Measurements from ENCODE around the gene UGT3A1.
"Not testable (repeated sequence)": the region's sequence is repeated elsewhere in the genome, so short reads cannot be mapped to it uniquely, and the experiment has no call there.

The UGT3A1 gene

DNA sequence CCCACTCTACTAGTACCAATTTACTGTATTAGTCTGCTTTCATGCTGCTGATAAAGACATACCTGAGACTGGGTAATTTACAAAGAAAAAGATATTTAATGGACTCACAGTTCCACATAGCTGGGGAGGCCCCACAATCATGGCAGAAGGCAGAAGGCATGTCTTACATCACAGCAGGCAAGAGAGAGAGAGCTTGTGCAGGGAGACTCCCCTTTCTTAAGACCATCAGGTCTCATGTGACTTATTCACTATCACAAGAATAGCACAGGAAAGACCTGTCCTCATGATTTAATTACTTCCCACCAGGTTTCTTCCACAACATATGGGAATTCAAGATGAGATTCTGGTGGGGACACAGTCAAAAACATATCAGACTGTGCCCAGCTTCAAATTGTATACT lies 11.5 kb downstream of the UGT3A1 start:
- DNase-seq: no peak

GRCh38 chr5:35976859-35977258 lies 14.3 kb downstream of the UGT3A1 start:
- DNase-seq: not testable (repeated sequence)

GRCh38 chr5:35974570-35974969 lies 16.6 kb downstream of the UGT3A1 start:
- DNase-seq: no peak

- no peak for DNase-seq
These were observed 19.3 kb downstream of the UGT3A1 start for GRCh38 chr5:35971878-35972210.

DNA sequence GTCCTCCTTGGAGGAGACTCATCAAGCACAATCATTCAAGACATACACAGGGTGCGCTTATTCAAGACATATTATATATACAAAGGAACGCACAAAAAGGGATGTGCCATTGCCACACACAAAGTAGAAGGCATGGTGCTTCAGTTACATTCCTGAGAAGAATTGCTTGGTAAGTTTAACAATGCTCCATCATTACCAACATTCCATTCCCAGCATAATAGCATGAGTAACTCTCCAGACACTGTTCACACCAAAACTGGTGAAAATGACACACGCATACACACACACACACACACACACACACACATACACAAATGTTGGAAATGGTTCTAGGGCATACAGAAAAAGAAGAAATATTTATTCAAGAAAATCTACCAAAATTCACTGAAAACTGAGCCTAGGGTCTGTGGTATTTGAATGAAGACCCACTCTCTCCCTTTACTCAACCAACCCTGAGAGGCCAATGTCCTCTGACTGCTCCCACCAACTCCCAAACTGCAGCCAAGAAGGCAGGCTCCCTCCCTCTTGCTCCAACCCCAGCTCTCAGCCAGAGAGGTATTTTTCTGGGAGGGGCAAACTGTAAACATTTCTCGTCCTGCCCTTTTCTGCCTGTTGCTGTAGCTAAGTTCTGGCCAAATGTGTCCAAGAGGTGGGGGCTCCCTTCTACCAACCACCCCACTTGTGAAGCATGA lies 19.9 kb downstream of the UGT3A1 start:
- no peak for DNase-seq

DNA sequence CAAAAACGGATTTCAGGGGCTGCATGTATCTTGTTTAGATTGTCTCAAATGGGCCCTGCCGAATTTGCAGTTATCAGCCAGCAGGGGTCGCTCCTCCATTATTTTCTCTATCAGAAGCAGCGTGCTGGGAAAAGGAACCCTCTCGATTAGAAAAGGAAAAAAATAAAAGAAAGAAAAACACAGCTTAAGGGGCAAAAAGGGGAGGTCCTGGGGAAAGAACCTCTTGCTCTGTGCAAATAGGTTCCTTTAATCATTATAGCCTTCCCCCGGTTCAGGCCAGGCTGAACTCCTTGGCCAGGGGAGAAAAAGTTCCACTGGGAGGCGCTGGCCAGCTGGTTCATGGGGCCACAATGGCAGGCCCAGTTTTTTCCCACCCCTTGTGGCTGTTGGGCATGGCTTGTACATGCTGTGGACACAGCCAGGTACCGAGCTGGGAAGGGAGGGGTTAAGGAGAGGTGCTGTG lies 27.8 kb downstream of the UGT3A1 start:
- DNase-seq: no peak

- no peak for DNase-seq
These were observed 30.9 kb downstream of the UGT3A1 start for GRCh38 chr5:35960328-35960727.

DNA sequence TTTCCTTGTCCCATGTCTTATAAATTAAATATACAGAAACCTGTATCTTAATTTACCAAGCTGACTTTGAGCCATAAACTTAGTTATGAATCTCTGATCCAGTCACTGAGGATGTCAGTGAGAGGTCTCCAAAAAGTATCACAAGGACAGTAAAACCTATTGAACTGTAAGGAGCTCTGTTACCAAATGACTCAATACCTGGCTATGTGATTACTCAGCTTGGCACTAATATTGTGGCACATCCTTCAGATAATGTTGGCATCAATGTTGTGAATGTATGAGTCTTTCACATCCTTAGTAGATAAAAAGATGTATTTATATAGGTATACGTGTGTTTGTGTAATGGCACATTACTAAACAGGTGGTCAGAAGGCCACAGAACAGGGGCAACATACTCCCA lies 34.8 kb downstream of the UGT3A1 start:
- DNase-seq: no peak

DNA sequence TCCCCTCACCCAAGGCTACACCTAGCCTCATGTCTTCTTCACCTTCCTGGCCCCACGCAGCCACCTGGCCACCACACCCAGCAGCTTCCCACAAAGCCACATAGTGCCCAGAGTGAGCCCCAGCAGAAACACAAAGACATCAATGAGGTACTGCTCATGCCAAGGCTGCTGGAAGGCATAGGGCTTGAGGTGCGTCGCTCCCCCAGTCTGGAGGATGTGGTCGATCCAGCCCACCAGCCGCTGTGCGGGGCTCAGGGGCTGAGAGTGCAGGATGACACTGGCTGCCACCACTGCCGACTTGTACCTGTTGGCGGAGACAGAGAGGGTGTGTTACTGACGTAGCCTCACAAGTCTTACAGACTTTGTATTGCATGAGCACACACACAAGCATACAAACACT lies 37.0 kb downstream of the UGT3A1 start:
- DNase-seq: no peak

DNA sequence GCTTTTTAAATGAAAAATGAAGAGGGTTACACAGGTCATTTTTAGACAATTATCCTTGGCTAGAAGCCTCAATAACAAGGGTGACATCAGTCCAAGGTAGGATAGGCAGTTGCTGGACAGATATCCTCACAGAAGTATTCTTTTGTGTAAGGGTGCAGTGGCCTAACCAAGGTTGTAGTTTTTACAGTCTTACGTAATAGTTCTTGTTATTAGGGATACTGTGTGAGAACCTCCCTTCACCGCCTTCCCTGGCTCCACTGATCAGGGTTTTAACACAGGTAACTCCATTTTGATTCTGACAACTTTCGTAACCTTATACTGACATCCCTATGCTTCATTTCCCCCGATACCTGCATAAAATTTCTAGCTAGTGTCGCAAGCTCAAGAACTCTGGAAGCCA lies 44.1 kb downstream of the UGT3A1 start:
- no peak for DNase-seq

- DNase-seq: no peak
These were observed 51.6 kb downstream of the UGT3A1 start for GRCh38 chr5:35939639-35940038.

GRCh38 chr5:35938568-35939227 lies 52.5 kb downstream of the UGT3A1 start, which contains the start of gene CAPSL:
Gene CAPSL, minus strand, starts transcription at chr5:35938622. Its CDS starts 17,502 bp downstream, at chr5:35921120.
- no peak for DNase-seq

GRCh38 chr5:35926389-35927051 lies 64.7 kb downstream of the UGT3A1 start:
- DNase-seq: peak; percentile 60

DNA sequence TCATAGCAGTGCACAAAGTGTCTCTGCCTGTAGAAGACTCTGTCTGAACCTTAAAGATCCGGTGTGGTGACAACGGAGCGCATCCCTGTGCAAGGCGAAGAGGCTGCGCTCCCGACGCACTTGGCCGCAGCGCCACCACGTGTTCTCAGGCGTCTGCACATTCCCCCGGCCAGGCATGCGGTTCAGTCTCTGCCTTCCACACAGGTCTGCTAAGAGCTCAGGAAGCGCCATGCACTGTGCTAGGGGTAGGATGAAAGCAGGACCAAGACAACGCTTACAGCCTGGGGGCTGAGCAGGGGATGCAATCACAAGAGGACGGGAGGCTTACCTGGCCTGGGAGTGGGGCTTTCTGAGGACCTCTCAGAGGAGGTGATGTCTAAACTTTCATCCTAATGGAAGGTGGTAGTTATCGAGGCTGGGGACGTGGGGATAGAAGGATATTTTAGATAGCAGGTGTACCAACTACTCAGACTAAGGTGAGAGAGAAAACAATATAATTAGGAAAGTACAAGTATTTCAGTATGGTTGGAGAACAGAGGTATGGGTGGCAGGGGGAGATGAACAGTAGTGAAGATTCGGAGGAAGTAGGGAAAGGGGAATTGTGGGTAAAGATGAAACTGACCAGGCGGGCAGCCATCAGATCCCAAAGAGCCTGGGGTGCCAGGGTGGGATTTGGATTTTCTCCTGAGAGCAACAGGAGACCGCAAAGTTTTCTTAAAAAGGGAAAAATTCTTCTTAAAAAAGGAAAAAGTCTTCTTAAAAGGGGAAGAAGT lies 66.1 kb downstream of the UGT3A1 start:
- DNase-seq: peak; percentile 71

GRCh38 chr5:35924122-35924949 lies 66.9 kb downstream of the UGT3A1 start:
- no peak for DNase-seq

- DNase-seq: no peak
These were observed 68.7 kb downstream of the UGT3A1 start for GRCh38 chr5:35922468-35922867.

DNA sequence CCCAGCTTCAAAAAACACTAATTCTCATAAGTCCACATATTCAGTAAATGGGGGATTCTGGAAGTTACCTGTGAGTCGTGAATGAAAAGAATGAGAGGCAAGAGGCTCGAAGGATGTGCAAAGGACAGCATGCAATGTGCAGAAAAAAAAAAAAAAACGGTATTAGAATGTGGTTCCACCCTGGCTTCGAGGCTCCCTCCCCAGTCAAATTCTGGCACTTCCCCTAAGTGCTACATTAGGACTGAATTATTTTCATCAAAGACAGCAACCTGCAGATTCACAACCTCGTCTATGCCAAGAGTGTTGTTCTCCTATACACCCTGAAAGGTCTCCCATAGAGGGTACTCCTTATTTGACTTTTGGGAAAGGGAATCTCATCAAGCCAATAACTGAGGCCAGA lies 69.3 kb downstream of the UGT3A1 start:
- DNase-seq: no peak

GRCh38 chr5:35920890-35921289 lies 70.3 kb downstream of the UGT3A1 start:
- DNase-seq: no peak

DNA sequence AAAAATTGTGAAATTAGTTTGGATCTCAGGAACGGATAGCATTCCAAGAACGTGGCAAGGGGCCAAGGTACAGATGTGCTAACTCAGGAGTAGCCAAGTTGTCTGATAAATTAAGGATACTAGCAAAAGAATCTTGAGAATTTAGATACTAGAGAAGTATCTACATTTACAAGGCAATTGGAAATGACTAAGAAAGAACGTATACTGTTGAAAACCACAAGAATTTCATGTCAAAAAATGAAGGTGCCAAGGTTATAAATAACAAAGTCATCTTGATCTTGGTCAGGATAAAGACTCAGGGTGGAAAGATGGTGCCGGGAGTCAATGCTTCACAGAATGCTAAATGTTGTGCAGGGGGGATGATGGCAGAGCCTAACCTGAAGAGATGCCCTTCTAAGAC lies 72.0 kb downstream of the UGT3A1 start:
- DNase-seq: no peak

DNA sequence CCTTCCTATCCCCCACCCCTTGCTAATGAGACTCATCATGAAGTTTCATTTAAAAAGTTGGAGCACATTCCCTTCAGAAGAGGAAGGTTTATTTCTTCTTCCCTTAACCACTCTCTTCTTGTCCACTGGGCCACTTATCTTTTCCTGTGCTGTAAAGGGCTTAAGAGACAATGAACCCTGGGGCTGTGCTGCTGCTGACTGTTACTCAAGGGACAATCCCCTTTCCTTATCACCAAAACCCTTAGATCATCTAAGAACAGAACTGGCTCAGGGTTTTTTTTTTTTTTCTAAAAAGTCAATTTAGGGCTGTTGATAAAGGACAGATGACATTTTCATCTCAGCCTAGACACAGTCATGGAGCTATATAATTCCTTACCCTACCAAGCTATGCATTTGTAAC lies 82.4 kb downstream of the UGT3A1 start:
- DNase-seq: no peak

DNA sequence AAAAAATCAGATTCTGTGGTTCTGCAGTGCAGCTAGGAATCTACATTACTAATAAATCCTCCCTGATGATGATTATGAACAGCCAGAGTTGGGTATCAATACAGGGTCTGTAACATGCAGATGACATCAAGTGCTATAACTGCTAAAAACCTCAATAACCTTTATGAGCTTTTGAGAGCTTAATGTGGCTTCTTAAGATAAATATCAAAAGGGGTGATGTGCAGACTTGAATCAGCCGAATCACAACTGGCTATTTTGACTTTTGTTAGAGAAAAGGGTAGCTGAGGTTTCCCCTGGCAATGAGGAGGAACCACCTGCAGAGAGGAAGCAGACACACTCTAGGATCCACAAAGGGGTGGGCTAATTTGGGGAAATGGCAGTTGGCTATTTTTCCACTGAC lies 83.0 kb downstream of the UGT3A1 start:
- no peak for DNase-seq

- DNase-seq: no peak
These were observed 86.6 kb downstream of the UGT3A1 start for GRCh38 chr5:35904443-35905132.

Data from effector CD4-positive, alpha-beta T cell (primary cell).